Measurements from ENCODE around the gene P2RY8. TPM values are rescaled to one million over a fixed set of nuclear protein-coding genes. Genes with fewer than 3 reads are reported as not detected.
"Not testable (repeated sequence)": the region's sequence is repeated elsewhere in the genome, so short reads cannot be mapped to it uniquely, and the experiment has no call there.

Gene P2RY8
- polyA plus RNA-seq, 3 donors = 1.1 to 1.5 (median 1.2) TPM

- DNase-seq = no peak
Measured at GRCh38 chrX:1521459-1521956, 15.5 kb downstream of the P2RY8 start.

- no peak for DNase-seq
Measured at GRCh38 chrX:1520350-1520749, 16.6 kb downstream of the P2RY8 start.

GRCh38 chrX:1519022-1519497, 17.9 kb downstream of the P2RY8 start:
- DNase-seq = no peak

- no peak for DNase-seq
Measured at GRCh38 chrX:1518512-1518911, 18.5 kb downstream of the P2RY8 start.

GRCh38 chrX:1516596-1517104, 20.3 kb downstream of the P2RY8 start:
- no peak for DNase-seq

- DNase-seq = no peak
Measured at GRCh38 chrX:1511829-1512228, 25.2 kb downstream of the P2RY8 start.

GRCh38 chrX:1511150-1511549, 25.8 kb downstream of the P2RY8 start:
- DNase-seq = no peak

- no peak for DNase-seq
Measured at GRCh38 chrX:1507511-1508463, 29.2 kb downstream of the P2RY8 start.

- DNase-seq = no peak
Measured at GRCh38 chrX:1506916-1507315, 30.1 kb downstream of the P2RY8 start.

- DNase-seq = no peak
Measured at GRCh38 chrX:1502853-1503252, 34.1 kb downstream of the P2RY8 start.

- no peak for DNase-seq
Measured at GRCh38 chrX:1502241-1502640, 34.7 kb downstream of the P2RY8 start.

- DNase-seq = no peak
Measured at GRCh38 chrX:1500701-1501624, 36.0 kb downstream of the P2RY8 start.

GRCh38 chrX:1496076-1496475, 40.9 kb downstream of the P2RY8 start:
- no peak for DNase-seq

GRCh38 chrX:1493877-1494510, 43.0 kb downstream of the P2RY8 start:
- DNase-seq = no peak

GRCh38 chrX:1493412-1493811, 43.6 kb downstream of the P2RY8 start:
- DNase-seq = no peak

- DNase-seq = no peak
Measured at GRCh38 chrX:1492421-1493012, 44.5 kb downstream of the P2RY8 start.

GRCh38 chrX:1491851-1492349, 45.1 kb downstream of the P2RY8 start:
- DNase-seq = no peak

- not testable (repeated sequence) for DNase-seq
Measured at GRCh38 chrX:1491248-1491647, 45.7 kb downstream of the P2RY8 start.

GRCh38 chrX:1490723-1491122, 46.3 kb downstream of the P2RY8 start:
- DNase-seq = not testable (repeated sequence)

GRCh38 chrX:1489354-1489753, 47.6 kb downstream of the P2RY8 start:
- not testable (repeated sequence) for DNase-seq

GRCh38 chrX:1488745-1489144, 48.2 kb downstream of the P2RY8 start:
- DNase-seq = no peak
